ENCODE data around the gene IFNA16.

DNA sequence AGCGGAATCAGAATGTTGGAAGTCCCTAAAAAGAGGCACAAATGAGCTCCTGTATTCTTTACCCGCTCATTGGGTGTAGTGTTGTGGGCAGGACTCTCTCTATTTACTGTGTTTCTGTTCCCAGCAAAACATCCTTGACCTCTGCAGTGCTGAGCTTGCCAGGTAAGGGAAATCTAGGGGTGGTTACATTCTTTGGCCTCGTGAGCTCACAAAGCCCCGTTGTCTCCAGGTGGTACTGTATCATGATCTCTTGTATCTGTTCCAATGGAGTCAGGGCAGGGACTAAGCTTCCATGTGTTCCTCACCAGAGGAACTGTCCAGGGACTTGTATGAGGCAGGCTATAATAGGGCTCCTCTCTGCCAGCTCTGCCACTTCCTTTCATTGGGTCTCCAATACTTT, 34.5 kb upstream of the IFNA16 start:
- no peak for TF ChIP-seq POLR2AphosphoS5 (IDR thresholded peaks at IDR 0.05; ENCODE audit: borderline replicate concordance, low read depth, low read length)
- no peak for TF ChIP-seq EZH2 (IDR thresholded peaks at IDR 0.05)

Measured in SK-N-MC (cell line).